ENCODE measurements around the gene MAST1.
A peak's percentile ranks its signal among the peaks of the same experiment; 100 is the strongest.
"Not testable (repeated sequence)": the region's sequence is repeated elsewhere in the genome, so short reads cannot be mapped to it uniquely, and the experiment has no call there.

The MAST1 gene

GRCh38 chr19:12793290-12794195, 44.8 kb upstream of the MAST1 start:
- peak overlapping the region; percentile 78 for H3K4me3 ChIP-seq (ENCODE audit: extremely low read depth, insufficient read depth, low read length, poor library complexity, severe bottlenecking)
- H3K36me3 ChIP-seq (ENCODE audit: control insufficient read depth, insufficient read depth, low read length), result peaks cover 5% of the 10 kb centered on the region
- H3K27ac ChIP-seq (ENCODE audit: low read depth, low read length, severe bottlenecking), result peak overlapping the region; percentile 91
- peaks cover 20% of the 10 kb centered on the region for H3K4me1 ChIP-seq (ENCODE audit: control insufficient read depth, insufficient read depth, low read length, poor library complexity, severe bottlenecking)
- H3K9me3 ChIP-seq (ENCODE audit: control insufficient read depth, low read length), result no peaks in the 10 kb centered on the region
- WGBS, 2 experiments (ENCODE audit: insufficient coverage in 2 of 2), result 1% methylated on average over 60 to 66 of the region's 81 CpGs

- Histone ChIP-seq H3K4me3 (ENCODE audit: extremely low read depth, insufficient read depth, low read length, poor library complexity, severe bottlenecking) (peak overlapping the region; percentile 78), H3K9me3 (ENCODE audit: control insufficient read depth, low read length) (no peaks in the 10 kb centered on the region), H3K27ac (ENCODE audit: low read depth, low read length, severe bottlenecking) (peak overlapping the region; percentile 91), H3K36me3 (ENCODE audit: control insufficient read depth, insufficient read depth, low read length) (peaks cover 10% of the 10 kb centered on the region), H3K4me1 (ENCODE audit: control insufficient read depth, insufficient read depth, low read length, poor library complexity, severe bottlenecking) (peaks cover 12% of the 10 kb centered on the region)
- WGBS, 2 experiments (ENCODE audit: insufficient coverage in 2 of 2), result 90% methylated on average over 4 of the region's 7 CpGs
Observed at GRCh38 chr19:12794196-12794941, 43.9 kb upstream of the MAST1 start.

- no peak overlapping the region for H3K4me3 ChIP-seq (ENCODE audit: extremely low read depth, insufficient read depth, low read length, poor library complexity, severe bottlenecking)
Observed at GRCh38 chr19:12794971-12795381, 43.3 kb upstream of the MAST1 start.

GRCh38 chr19:12796146-12797071, 41.9 kb upstream of the MAST1 start:
- Histone ChIP-seq H3K4me3 (ENCODE audit: extremely low read depth, insufficient read depth, low read length, poor library complexity, severe bottlenecking) (no peak overlapping the region), H3K4me1 (ENCODE audit: control insufficient read depth, insufficient read depth, low read length, poor library complexity, severe bottlenecking) (peaks cover 7% of the 10 kb centered on the region), H3K36me3 (ENCODE audit: control insufficient read depth, insufficient read depth, low read length) (peaks cover 22% of the 10 kb centered on the region), H3K27ac (ENCODE audit: low read depth, low read length, severe bottlenecking) (peak overlapping the region; percentile 45), H3K9me3 (ENCODE audit: control insufficient read depth, low read length) (no peaks in the 10 kb centered on the region)
- WGBS, 2 experiments (ENCODE audit: insufficient coverage in 2 of 2), result 32 to 33% methylated on average over 10 to 11 of the region's 18 CpGs

More at GRCh38 chr19:12794971-12795381, 43.3 kb upstream of the MAST1 start:
- H3K4me1 ChIP-seq (ENCODE audit: control insufficient read depth, insufficient read depth, low read length, poor library complexity, severe bottlenecking), result peaks cover 11% of the 10 kb centered on the region
- 85 to 95% methylated on average over 6 to 9 of the region's 9 CpGs for WGBS, 2 experiments (ENCODE audit: insufficient coverage in 2 of 2)
- H3K27ac ChIP-seq (ENCODE audit: low read depth, low read length, severe bottlenecking), result no peak overlapping the region
- H3K36me3 ChIP-seq (ENCODE audit: control insufficient read depth, insufficient read depth, low read length), result peaks cover 16% of the 10 kb centered on the region
- no peaks in the 10 kb centered on the region for H3K9me3 ChIP-seq (ENCODE audit: control insufficient read depth, low read length)

- no peak overlapping the region for H3K4me3 ChIP-seq (ENCODE audit: extremely low read depth, insufficient read depth, low read length, poor library complexity, severe bottlenecking)
- 96 to 100% methylated on average over 6 of the region's 6 CpGs for WGBS, 2 experiments (ENCODE audit: insufficient coverage in 2 of 2)
Observed at GRCh38 chr19:12797141-12797587, 41.2 kb upstream of the MAST1 start.

GRCh38 chr19:12797607-12798006, 40.7 kb upstream of the MAST1 start:
- Histone ChIP-seq H3K36me3 (ENCODE audit: control insufficient read depth, insufficient read depth, low read length) (peaks cover 22% of the 10 kb centered on the region), H3K4me1 (ENCODE audit: control insufficient read depth, insufficient read depth, low read length, poor library complexity, severe bottlenecking) (peaks cover 11% of the 10 kb centered on the region)
- not testable (repeated sequence) for H3K27ac ChIP-seq (ENCODE audit: low read depth, low read length, severe bottlenecking); H3K4me3 ChIP-seq (ENCODE audit: extremely low read depth, insufficient read depth, low read length, poor library complexity, severe bottlenecking); H3K9me3 ChIP-seq (ENCODE audit: control insufficient read depth, low read length)
- 89 to 95% methylated on average over 4 to 7 of the region's 7 CpGs for WGBS, 2 experiments (ENCODE audit: insufficient coverage in 2 of 2)

More at GRCh38 chr19:12797141-12797587, 41.2 kb upstream of the MAST1 start:
- Histone ChIP-seq H3K36me3 (ENCODE audit: control insufficient read depth, insufficient read depth, low read length) (peaks cover 22% of the 10 kb centered on the region), H3K9me3 (ENCODE audit: control insufficient read depth, low read length) (no peaks in the 10 kb centered on the region), H3K27ac (ENCODE audit: low read depth, low read length, severe bottlenecking) (no peak overlapping the region), H3K4me1 (ENCODE audit: control insufficient read depth, insufficient read depth, low read length, poor library complexity, severe bottlenecking) (peaks cover 7% of the 10 kb centered on the region)

GRCh38 chr19:12799742-12800465, 38.4 kb upstream of the MAST1 start:
- 93 to 98% methylated on average over 17 to 18 of the region's 18 CpGs for WGBS, 2 experiments (ENCODE audit: insufficient coverage in 2 of 2)
- H3K27ac ChIP-seq (ENCODE audit: low read depth, low read length, severe bottlenecking), result no peak overlapping the region
- peaks cover 22% of the 10 kb centered on the region for H3K36me3 ChIP-seq (ENCODE audit: control insufficient read depth, insufficient read depth, low read length)
- no peak overlapping the region for H3K4me3 ChIP-seq (ENCODE audit: extremely low read depth, insufficient read depth, low read length, poor library complexity, severe bottlenecking)
- H3K4me1 ChIP-seq (ENCODE audit: control insufficient read depth, insufficient read depth, low read length, poor library complexity, severe bottlenecking), result peaks cover 13% of the 10 kb centered on the region
- H3K9me3 ChIP-seq (ENCODE audit: control insufficient read depth, low read length), result no peaks in the 10 kb centered on the region

- peaks cover 13% of the 10 kb centered on the region for H3K4me1 ChIP-seq (ENCODE audit: control insufficient read depth, insufficient read depth, low read length, poor library complexity, severe bottlenecking)
- H3K36me3 ChIP-seq (ENCODE audit: control insufficient read depth, insufficient read depth, low read length), result peaks cover 22% of the 10 kb centered on the region
- H3K4me3 ChIP-seq (ENCODE audit: extremely low read depth, insufficient read depth, low read length, poor library complexity, severe bottlenecking), result peak overlapping the region; percentile 84
- no peak overlapping the region for H3K27ac ChIP-seq (ENCODE audit: low read depth, low read length, severe bottlenecking)
- 88% methylated on average over 1 of the region's 1 CpG; no CpG with 5 or more reads in 1 of the 2 experiments for WGBS, 2 experiments (ENCODE audit: insufficient coverage in 2 of 2)
- no peaks in the 10 kb centered on the region for H3K9me3 ChIP-seq (ENCODE audit: control insufficient read depth, low read length)
Observed at GRCh38 chr19:12800466-12800770, 37.9 kb upstream of the MAST1 start.

GRCh38 chr19:12800923-12801465, 37.3 kb upstream of the MAST1 start:
- no peaks in the 10 kb centered on the region for H3K9me3 ChIP-seq (ENCODE audit: control insufficient read depth, low read length)
- H3K36me3 ChIP-seq (ENCODE audit: control insufficient read depth, insufficient read depth, low read length), result peaks cover 22% of the 10 kb centered on the region
- peak overlapping the region; percentile 31 for H3K27ac ChIP-seq (ENCODE audit: low read depth, low read length, severe bottlenecking)
- peaks cover 10% of the 10 kb centered on the region for H3K4me1 ChIP-seq (ENCODE audit: control insufficient read depth, insufficient read depth, low read length, poor library complexity, severe bottlenecking)
- 5 to 8% methylated on average over 35 to 38 of the region's 38 CpGs for WGBS, 2 experiments (ENCODE audit: insufficient coverage in 2 of 2)
- H3K4me3 ChIP-seq (ENCODE audit: extremely low read depth, insufficient read depth, low read length, poor library complexity, severe bottlenecking), result peak overlapping the region; percentile 84

Data from mesodermal cell (in vitro differentiated cells).